ENCODE results near the gene ABCG2. TPM values are rescaled to one million over a fixed set of nuclear protein-coding genes. Genes with fewer than 3 reads are reported as not detected.

Gene ABCG2
- total RNA-seq, 1 experiment from 2014 or later = 3.8 TPM

GRCh38 chr4:88063634-88064296 is 94.7 kb downstream of the ABCG2 start:
- Mint-ChIP-seq H3K36me3 (peaks cover 66% of the 10 kb centered on the region), H3K27me3 (ENCODE audit: low read depth) (no peaks in the 10 kb centered on the region), H3K9me3 (no peaks in the 10 kb centered on the region; the same call in 1 of the 2 replicates), H3K4me3 (no peak overlapping the region), H3K27ac (no peak overlapping the region), H3K4me1 (no peaks in the 10 kb centered on the region)
- CTCF ChIA-PET = interaction anchor here (0.7 to 1.4 kb wide), 5 partner anchors 9 to 211 kb away, joined by 3 to 7 read pairs (median 3); no protein-coding TSS in a partner anchor
- TF ChIP-seq IRF2 (CRISPR knock-in tag; IDR thresholded peaks at IDR 0.05; ENCODE audit: borderline replicate concordance, low read depth) (no peak), USF2 (CRISPR knock-in tag; IDR thresholded peaks at IDR 0.05) (no peak), JUN (CRISPR knock-in tag; IDR thresholded peaks at IDR 0.05) (no peak), CTCF (IDR thresholded peaks at IDR 0.05) (no peak), SMAD3 (CRISPR knock-in tag; IDR thresholded peaks at IDR 0.05; ENCODE audit: borderline replicate concordance) (no peak), ZNF671 (CRISPR knock-in tag; IDR thresholded peaks at IDR 0.05) (no peak), ZNF396 (CRISPR knock-in tag; IDR thresholded peaks at IDR 0.05; ENCODE audit: borderline replicate concordance) (no peak), NR1H2 (CRISPR knock-in tag; IDR thresholded peaks at IDR 0.05) (no peak), ZNF416 (CRISPR knock-in tag; IDR thresholded peaks at IDR 0.05) (no peak), NFE2L1 (CRISPR knock-in tag; IDR thresholded peaks at IDR 0.05) (no peak)
- TF ChIP-seq, protein P1, sequence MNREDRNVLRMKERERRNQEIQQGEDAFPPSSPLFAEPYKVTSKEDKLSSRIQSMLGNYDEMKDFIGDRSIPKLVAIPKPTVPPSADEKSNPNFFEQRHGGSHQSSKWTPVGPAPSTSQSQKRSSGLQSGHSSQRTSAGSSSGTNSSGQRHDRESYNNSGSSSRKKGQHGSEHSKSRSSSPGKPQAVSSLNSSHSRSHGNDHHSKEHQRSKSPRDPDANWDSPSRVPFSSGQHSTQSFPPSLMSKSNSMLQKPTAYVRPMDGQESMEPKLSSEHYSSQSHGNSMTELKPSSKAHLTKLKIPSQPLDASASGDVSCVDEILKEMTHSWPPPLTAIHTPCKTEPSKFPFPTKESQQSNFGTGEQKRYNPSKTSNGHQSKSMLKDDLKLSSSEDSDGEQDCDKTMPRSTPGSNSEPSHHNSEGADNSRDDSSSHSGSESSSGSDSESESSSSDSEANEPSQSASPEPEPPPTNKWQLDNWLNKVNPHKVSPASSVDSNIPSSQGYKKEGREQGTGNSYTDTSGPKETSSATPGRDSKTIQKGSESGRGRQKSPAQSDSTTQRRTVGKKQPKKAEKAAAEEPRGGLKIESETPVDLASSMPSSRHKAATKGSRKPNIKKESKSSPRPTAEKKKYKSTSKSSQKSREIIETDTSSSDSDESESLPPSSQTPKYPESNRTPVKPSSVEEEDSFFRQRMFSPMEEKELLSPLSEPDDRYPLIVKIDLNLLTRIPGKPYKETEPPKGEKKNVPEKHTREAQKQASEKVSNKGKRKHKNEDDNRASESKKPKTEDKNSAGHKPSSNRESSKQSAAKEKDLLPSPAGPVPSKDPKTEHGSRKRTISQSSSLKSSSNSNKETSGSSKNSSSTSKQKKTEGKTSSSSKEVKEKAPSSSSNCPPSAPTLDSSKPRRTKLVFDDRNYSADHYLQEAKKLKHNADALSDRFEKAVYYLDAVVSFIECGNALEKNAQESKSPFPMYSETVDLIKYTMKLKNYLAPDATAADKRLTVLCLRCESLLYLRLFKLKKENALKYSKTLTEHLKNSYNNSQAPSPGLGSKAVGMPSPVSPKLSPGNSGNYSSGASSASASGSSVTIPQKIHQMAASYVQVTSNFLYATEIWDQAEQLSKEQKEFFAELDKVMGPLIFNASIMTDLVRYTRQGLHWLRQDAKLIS (CRISPR knock-in tag; IDR thresholded peaks at IDR 0.05; ENCODE audit: borderline replicate concordance) = no peak
- POLR2A ChIA-PET = interaction anchor here (0.9 kb wide), 1 partner anchor 26 kb away, joined by 4 read pairs; no protein-coding TSS in a partner anchor
- DNase-seq (ENCODE audit: low spot score) (no peak), ATAC-seq (no peak)

GRCh38 chr4:88062843-88063242 is 95.6 kb downstream of the ABCG2 start:
- CTCF ChIA-PET = interaction anchor here (0.7 to 1.1 kb wide), 3 partner anchors 8 to 137 kb away, joined by 3 to 4 read pairs (median 3); no protein-coding TSS in a partner anchor
- Mint-ChIP-seq H3K4me3 (no peak overlapping the region), H3K27ac (no peak overlapping the region)

More at GRCh38 chr4:88062843-88063242, 95.6 kb downstream of the ABCG2 start:
- DNase-seq (ENCODE audit: low spot score) (no peak), ATAC-seq (no peak)
- H3K27me3 Mint-ChIP-seq (ENCODE audit: low read depth) = no peaks in the 10 kb centered on the region
- POLR2A ChIA-PET = no interaction called here
- H3K36me3 Mint-ChIP-seq = peaks cover 63% of the 10 kb centered on the region
- no peaks in the 10 kb centered on the region for H3K4me1 Mint-ChIP-seq
- TF ChIP-seq ZBTB21 (CRISPR knock-in tag; IDR thresholded peaks at IDR 0.05; ENCODE audit: borderline replicate concordance) (no peak), NFE2L1 (CRISPR knock-in tag; IDR thresholded peaks at IDR 0.05) (no peak), FOXP1 (CRISPR knock-in tag; IDR thresholded peaks at IDR 0.05; ENCODE audit: borderline replicate concordance) (no peak), ZNF121 (CRISPR knock-in tag; IDR thresholded peaks at IDR 0.05) (no peak)
- TF ChIP-seq, protein P2, sequence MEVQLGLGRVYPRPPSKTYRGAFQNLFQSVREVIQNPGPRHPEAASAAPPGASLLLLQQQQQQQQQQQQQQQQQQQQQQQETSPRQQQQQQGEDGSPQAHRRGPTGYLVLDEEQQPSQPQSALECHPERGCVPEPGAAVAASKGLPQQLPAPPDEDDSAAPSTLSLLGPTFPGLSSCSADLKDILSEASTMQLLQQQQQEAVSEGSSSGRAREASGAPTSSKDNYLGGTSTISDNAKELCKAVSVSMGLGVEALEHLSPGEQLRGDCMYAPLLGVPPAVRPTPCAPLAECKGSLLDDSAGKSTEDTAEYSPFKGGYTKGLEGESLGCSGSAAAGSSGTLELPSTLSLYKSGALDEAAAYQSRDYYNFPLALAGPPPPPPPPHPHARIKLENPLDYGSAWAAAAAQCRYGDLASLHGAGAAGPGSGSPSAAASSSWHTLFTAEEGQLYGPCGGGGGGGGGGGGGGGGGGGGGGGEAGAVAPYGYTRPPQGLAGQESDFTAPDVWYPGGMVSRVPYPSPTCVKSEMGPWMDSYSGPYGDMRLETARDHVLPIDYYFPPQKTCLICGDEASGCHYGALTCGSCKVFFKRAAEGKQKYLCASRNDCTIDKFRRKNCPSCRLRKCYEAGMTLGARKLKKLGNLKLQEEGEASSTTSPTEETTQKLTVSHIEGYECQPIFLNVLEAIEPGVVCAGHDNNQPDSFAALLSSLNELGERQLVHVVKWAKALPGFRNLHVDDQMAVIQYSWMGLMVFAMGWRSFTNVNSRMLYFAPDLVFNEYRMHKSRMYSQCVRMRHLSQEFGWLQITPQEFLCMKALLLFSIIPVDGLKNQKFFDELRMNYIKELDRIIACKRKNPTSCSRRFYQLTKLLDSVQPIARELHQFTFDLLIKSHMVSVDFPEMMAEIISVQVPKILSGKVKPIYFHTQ (CRISPR knock-in tag; IDR thresholded peaks at IDR 0.05) = no peak
- TF ChIP-seq, protein P3, sequence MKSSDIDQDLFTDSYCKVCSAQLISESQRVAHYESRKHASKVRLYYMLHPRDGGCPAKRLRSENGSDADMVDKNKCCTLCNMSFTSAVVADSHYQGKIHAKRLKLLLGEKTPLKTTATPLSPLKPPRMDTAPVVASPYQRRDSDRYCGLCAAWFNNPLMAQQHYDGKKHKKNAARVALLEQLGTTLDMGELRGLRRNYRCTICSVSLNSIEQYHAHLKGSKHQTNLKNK (CRISPR knock-in tag; IDR thresholded peaks at IDR 0.05) = no peak
- H3K9me3 Mint-ChIP-seq = no peaks in the 10 kb centered on the region

All from WTC11 (cell line).